ENCODE data around the gene ZNF454. TPM values are rescaled to one million over a fixed set of nuclear protein-coding genes. Genes with fewer than 3 reads are reported as not detected.

Gene ZNF454
- total RNA-seq, 1 experiment from 2014 or later, result not detected

DNA sequence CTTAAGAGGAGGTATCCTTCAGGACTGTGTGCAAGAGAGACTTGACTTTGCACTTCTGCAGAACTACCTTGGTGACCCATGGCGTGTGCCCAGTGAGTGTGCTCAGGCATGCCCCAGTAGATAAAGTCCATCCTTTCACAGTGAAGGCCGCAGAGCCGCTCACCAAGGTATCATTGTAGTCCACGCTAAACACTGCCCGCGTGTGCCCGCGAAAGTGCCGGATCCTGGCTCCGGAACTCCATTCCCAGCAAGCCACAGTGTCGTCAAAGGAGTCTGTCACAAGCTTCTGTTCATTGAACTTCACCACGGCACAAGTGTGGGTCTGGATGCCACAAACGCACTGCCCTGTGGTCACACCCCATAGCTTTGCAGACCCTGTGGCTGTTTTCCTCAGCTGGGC lies 57.4 kb downstream of the ZNF454 start:
- H3T11ph ChIP-seq (ENCODE audit: low read length), result no peak overlapping the region
- H2BK120ac ChIP-seq (ENCODE audit: low read depth, low read length, poor library complexity, severe bottlenecking), result no peak overlapping the region
- no peak overlapping the region for H2BK15ac ChIP-seq (ENCODE audit: low read depth, low read length)
- Mint-ChIP-seq H3K9me3 (peaks cover 32 to 56% of the 10 kb centered on the region in 2 experiments), H3K36me3 (ENCODE audit: insufficient read depth in 1 of 3, low read depth in 3 of 3) (peaks cover 0 to 3% (median 0%) of the 10 kb centered on the region in 3 experiments; a peak in 2 of 7 replicates), H3K27ac (no peak overlapping the region), H3K4me3 (no peak overlapping the region), H3K4me1 (peaks cover 5 to 10% of the 10 kb centered on the region in 2 experiments), H3K27me3 (ENCODE audit: low read depth) (peaks cover 54% of the 10 kb centered on the region)
- H4K8ac ChIP-seq (replicated peaks; ENCODE audit: insufficient read length, low read depth, low read length), result no peak overlapping the region
- DNase-seq, result no peak
- no CpG with 5 or more reads among the region's 13 CpGs for WGBS (ENCODE audit: extremely low coverage, insufficient read length, low lambda C conversion rate)
- H3K4me1 ChIP-seq (ENCODE audit: insufficient read depth, low read length), result no peaks in the 10 kb centered on the region
- H3K27ac ChIP-seq (ENCODE audit: insufficient read length, low read depth, low read length), result no peak overlapping the region
- no peak overlapping the region for H4K5ac ChIP-seq (ENCODE audit: insufficient read length, low read depth, low read length)
- no peak for TF ChIP-seq CTCF (conservative IDR thresholded peaks at IDR 0.05)
- no peak overlapping the region for H2AFZ ChIP-seq (ENCODE audit: low read length)
- no peak overlapping the region for H3K18ac ChIP-seq (ENCODE audit: insufficient read length, low read depth, low read length)
- no peak overlapping the region for H3K23ac ChIP-seq (ENCODE audit: insufficient read length, low read depth, low read length)
- H3K79me2 ChIP-seq (ENCODE audit: insufficient read depth, low read length), result no peaks in the 10 kb centered on the region
- H2BK5ac ChIP-seq (ENCODE audit: insufficient read length, low read length), result no peak overlapping the region
- no peak overlapping the region for H3K9ac ChIP-seq (ENCODE audit: extremely low read depth, insufficient read length, low read length)
- H2BK12ac ChIP-seq (ENCODE audit: insufficient read length, low read depth, low read length), result no peak overlapping the region
- no peak overlapping the region for H3K4me2 ChIP-seq (ENCODE audit: insufficient read depth, insufficient read length, low read length)
- no peak overlapping the region for H4K91ac ChIP-seq (ENCODE audit: insufficient read length, low read depth, low read length)
- peaks cover 2% of the 10 kb centered on the region for H3K23me2 ChIP-seq (ENCODE audit: insufficient read length, low read depth, low read length, poor library complexity, severe bottlenecking)
- H2BK20ac ChIP-seq (ENCODE audit: low read depth, low read length, poor library complexity, severe bottlenecking), result no peak overlapping the region
- H3K79me1 ChIP-seq (ENCODE audit: insufficient read depth, low read depth, low read length, poor library complexity, severe bottlenecking), result no peaks in the 10 kb centered on the region
- H3K14ac ChIP-seq (ENCODE audit: insufficient read depth, low read length), result no peak overlapping the region
- peaks cover 5% of the 10 kb centered on the region for H3K9me3 ChIP-seq (ENCODE audit: control insufficient read depth, low read depth, low read length)
- H3K4ac ChIP-seq (ENCODE audit: low read depth, low read length), result no peak overlapping the region
- H3K56ac ChIP-seq (ENCODE audit: insufficient read length, low read depth, low read length), result no peak overlapping the region
- H3K27me3 ChIP-seq (ENCODE audit: insufficient read depth, low read length), result peaks cover 21% of the 10 kb centered on the region
- H2AK5ac ChIP-seq (ENCODE audit: insufficient read length, low read length), result no peak overlapping the region
- H4K20me1 ChIP-seq (ENCODE audit: control insufficient read depth, insufficient read depth, insufficient read length), result no peaks in the 10 kb centered on the region
